C4-2B (cell line): ENCODE results near the gene NBPF12.
"Not testable (repeated sequence)": the region's sequence is repeated elsewhere in the genome, so short reads cannot be mapped to it uniquely, and the experiment has no call there.

ENCODE experiments used
- ZFX ChIP-seq: fragments of 450-650 bp; IDR thresholded peaks from 2 replicates; pipeline ENCODE4 v1.6.1; 2017
- TF ChIP-seq, protein P1 (sequence below): fragments of 450-650 bp; conservative IDR thresholded peaks from 2 replicates; pipeline ENCODE4 v1.5.1; 2017; ENCODE audit warnings: mild to moderate bottlenecking

DNA sequence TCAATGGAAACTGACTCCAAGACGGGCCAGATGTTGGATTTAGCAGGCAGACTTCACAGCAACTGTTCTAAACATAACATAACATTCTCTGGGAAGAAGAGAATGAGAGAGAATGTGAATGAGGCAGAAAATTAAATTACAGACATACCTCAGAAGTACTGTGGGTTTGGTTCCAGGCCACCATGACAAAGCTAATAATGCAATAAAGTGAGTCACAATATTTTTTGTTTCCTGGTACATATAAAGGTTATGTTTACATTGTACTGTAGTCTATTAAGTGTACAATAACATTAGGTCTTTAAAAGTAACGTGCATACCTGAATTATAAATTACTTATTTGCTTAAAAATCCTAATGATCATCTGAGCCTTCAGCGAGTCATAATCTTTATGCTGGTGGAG is 45.8 kb upstream of the NBPF12 start:
- TF ChIP-seq, protein P1, sequence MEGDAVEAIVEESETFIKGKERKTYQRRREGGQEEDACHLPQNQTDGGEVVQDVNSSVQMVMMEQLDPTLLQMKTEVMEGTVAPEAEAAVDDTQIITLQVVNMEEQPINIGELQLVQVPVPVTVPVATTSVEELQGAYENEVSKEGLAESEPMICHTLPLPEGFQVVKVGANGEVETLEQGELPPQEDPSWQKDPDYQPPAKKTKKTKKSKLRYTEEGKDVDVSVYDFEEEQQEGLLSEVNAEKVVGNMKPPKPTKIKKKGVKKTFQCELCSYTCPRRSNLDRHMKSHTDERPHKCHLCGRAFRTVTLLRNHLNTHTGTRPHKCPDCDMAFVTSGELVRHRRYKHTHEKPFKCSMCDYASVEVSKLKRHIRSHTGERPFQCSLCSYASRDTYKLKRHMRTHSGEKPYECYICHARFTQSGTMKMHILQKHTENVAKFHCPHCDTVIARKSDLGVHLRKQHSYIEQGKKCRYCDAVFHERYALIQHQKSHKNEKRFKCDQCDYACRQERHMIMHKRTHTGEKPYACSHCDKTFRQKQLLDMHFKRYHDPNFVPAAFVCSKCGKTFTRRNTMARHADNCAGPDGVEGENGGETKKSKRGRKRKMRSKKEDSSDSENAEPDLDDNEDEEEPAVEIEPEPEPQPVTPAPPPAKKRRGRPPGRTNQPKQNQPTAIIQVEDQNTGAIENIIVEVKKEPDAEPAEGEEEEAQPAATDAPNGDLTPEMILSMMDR, result not testable (repeated sequence)
- not testable (repeated sequence) for TF ChIP-seq ZFX
